SW480 (cell line): ENCODE results near the gene EBNA1BP2.
"Not testable (repeated sequence)": the region's sequence is repeated elsewhere in the genome, so short reads cannot be mapped to it uniquely, and the experiment has no call there.

Experiments used
- DNase-seq: peaks from one replicate; pipeline ENCODE4 v3.0.0-alpha.2; 2016; ENCODE audit warnings: low spot score

Gene EBNA1BP2, protein sequence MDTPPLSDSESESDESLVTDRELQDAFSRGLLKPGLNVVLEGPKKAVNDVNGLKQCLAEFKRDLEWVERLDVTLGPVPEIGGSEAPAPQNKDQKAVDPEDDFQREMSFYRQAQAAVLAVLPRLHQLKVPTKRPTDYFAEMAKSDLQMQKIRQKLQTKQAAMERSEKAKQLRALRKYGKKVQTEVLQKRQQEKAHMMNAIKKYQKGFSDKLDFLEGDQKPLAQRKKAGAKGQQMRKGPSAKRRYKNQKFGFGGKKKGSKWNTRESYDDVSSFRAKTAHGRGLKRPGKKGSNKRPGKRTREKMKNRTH

DNA sequence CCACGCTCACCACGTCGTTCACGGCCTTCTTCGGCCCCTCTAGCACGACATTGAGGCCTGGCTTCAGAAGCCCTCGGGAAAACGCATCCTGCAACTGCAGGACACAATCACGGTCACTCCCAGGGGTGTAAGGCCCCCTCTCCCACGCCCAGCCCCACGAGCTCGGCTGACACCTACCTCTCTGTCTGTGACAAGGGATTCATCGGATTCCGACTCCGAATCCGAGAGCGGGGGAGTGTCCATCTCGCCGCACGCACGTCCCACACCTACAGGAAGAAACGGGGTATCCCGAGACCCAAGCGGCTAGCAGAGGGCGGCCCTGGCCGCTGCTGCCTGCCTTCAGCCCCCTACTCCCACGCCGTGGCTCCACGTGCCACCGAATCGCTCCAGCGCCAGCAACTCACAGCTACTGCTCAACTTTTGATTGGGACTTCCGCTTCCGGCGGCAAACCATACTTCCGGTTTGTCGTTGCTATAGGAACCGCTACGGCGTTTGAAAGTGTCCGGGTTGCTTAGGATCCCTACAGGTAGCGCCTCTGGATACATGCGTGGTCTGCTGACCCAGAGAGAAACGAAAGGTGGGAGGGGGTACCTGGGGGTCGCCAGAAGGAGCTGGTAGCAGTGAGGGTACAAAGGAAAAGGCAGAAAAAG, at the start of gene EBNA1BP2, which contains the start of gene CFAP57:
Gene EBNA1BP2, minus strand, starts transcription at position 415 of the 651 bp plus-strand sequence. Its CDS starts 172 bp downstream, at position 243.
Gene CFAP57, plus strand, starts transcription at position 455 of the 651 bp plus-strand sequence. CDS start 424 bp downstream, outside the sequence.
- peak; percentile 92 for DNase-seq

DNA sequence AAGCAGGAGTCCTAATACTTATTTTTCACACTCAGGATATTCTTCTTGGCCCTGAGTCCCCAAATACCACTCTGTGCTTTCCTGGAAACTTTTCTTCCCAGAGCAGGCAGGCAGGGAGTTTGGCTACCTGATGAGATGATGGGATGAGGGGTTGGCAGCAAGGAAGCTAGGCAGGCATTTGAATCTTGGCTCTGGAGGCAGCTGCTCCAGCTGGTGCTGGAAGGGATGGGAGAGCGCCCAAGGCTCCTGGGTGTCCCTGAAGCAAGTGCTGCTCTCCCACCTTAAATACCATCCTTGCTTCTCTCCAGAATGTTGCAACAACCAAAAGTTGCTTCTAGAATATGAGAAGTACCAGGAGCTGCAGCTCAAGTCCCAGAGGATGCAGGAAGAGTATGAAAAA, 49.7 kb upstream of the EBNA1BP2 start:
- DNase-seq = no peak

DNA sequence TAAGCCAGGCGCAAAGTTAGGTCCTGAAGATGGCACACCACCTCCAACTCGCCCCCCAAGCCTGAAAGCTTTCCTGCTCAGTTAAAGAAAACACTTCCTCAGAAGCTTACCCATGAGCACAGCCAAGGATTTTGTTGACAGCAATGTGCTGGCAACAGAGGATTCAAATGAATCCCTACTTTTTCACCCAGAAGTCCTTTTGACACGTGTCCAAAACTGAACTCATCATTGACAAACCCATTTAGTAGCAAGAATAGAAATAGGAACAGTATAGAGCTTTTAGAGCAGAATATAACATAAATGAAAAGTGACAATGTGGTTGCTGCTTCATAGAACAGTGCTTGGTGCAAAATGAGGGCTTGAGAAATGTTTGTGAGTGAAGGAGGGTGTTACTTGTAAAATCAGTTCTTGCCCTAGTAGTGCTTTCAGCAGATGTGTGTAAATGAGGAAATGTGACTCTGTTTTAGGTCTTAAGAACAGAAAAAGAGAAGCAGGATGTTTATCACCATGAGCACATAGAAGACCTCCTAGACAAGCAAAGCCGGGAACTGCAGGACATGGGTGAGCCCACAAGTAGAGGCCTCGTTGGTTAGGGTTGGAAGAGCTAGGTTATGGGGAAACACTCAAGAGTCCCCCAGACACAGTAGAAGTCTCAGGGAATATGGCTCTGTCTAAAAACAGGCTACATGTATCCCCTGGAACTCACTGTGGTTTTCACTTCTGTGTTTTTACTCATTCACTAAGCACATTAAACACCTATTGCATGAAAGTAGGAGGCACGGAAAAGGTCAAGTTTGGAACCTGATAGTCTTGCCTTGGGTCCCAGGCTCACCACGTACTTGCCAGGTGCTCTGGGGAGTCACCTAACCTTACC, 49.1 kb upstream of the EBNA1BP2 start:
- DNase-seq = no peak

DNA sequence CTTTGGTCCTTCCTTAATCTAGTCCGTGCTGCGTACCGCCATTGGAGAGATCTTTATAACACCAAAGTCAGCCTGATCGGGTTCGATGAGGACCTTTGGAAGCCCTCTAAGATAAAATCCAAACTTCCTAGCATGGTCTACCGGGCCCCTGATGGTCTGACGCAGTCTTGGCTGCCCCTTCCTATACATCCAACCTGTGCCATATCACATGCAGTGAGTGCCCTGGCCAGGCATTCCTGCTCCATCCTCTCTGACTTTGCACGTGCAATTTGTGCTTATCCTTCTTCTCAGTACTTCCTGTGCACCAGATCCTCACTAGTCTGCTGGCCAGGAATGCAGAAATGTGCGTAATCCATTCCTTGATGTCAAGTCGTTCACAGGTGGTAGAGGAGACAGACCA, 45.7 kb upstream of the EBNA1BP2 start:
- no peak for DNase-seq

DNA sequence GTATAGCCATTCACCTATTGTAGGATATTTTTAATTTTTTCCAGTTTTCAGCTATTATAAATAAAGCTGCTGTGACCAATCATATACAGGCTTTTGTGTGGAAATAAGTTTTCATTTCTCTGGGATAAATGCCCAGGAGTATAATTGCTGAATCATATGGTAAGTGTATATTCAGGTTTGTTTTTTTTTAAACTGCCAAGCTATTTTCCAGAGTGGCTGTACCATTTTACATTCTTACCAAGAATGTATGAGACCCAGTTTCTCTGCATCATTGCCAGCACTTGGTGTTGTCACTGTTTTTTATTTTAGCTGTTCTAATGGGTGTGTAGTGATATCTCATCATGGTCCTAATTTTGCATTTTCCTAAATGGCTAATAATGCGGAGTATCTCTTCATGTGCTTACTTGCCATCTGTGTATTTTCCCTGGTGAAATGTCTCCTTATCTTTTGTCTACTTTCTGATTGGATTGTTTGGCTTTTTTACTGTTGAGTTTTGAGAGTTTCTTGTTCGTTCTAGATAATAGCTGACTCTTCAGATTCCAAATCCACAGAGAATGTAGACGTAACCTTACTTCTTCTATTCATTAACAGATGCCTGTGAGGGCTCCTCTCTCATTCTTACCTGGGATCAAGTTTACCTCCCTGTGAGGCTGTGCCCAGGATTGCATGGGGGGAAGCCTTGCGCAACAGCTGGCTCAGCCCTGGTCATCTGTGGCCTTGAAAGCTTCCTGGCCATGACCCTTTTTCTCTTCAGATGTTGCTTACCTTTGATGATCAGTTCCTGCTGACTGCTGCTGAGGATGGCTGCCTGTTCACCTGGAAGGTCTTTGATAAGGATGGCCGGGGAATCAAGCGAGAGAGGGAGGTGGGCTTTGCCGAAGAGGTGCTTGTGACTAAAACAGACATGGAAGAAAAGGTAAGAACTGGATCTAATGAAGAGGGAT, 42.7 kb upstream of the EBNA1BP2 start:
- DNase-seq = no peak

DNA sequence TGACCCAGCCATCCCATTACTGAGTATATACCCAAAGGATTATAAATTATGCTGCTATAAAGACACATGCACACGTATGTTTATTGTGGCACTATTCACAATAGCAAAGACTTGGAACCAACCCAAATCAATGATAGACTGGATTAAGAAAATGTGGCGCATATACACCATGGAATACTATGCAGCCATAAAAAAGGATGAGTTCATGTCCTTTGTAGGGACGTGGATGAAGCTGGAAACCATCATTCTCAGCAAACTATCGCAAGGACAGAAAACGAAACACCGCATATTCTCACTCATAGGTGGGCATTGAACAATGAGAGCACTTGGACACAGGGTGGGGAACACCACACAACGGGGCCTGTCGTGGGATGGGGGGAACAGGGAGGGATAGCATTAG, 36.2 kb upstream of the EBNA1BP2 start:
- not testable (repeated sequence) for DNase-seq

DNA sequence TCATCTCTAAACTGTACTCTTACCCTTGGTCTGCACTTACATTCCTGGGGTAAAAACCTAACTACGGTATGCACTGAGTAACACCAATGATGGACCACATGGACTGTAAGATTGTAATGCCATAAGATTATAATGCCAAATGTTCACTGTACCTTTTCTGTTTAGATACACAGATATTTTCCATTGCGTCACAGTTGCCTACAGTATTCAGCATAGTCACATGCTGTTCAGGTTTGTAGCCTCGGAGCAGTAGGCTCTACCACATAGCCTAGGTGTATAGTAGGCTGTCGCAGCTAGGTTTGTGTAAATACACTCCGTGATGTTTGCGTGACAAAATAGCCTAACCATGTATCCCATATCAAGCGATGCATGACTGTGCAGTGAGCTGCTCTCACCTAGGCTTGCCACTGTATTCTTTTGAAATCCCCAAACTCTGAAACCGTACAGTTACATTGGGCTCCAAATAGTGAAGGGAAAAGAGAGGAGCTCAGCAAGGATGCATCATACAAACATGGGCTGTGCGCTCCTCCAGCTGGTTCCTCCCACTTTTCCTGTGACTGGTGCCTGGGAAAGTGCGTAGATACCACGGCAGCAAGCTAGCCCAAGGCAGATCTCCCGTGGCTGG, 35.3 kb upstream of the EBNA1BP2 start:
- DNase-seq = peak; percentile 17

DNA sequence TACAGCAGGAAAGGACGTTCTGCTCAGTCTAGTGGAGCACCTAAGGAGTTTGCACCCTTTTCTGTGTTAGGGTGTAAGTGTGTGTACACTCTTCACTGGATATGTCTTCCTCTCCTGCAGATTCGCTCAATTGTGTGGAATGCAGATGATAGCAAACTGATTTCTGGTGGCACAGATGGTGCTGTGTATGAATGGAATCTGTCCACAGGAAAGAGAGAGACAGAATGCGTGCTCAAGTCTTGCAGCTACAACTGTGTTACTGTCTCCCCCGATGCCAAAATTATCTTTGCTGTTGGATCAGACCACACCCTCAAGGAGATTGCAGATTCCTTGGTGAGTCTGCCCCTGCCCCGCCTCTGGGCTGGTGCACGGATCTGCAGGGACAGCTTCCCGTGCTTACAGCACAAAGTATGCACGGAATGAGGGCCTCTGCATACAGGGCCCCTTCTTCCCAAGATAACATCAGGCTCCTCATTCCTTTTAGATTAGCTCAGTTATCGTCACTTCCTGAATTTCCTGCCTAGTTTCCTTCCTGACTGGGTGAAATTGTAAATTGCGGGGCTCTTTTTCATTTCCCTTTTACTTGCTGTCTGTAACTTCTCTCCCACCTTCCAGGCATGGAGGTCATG, 34.6 kb upstream of the EBNA1BP2 start:
- DNase-seq = peak; percentile 86

DNA sequence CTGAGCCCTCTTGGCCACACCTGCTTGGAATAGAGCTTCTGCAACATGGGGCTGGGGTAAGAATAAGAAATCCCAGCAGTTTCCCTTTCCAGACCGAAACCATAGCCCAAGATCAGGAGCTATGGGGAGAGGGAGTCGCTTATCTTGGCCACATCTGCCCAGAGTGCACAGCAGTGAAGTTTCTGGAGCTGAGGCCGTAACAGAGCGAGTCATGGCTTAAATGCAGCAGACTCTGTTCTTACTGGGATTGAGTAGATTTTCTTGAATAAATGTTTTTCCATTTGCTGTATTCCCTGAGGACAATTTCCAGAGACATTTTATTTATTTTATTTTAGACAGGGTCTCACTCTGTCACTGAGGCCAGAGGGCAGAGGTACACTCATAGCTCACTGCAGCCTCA, 33.6 kb upstream of the EBNA1BP2 start:
- DNase-seq = peak; percentile 15

DNA sequence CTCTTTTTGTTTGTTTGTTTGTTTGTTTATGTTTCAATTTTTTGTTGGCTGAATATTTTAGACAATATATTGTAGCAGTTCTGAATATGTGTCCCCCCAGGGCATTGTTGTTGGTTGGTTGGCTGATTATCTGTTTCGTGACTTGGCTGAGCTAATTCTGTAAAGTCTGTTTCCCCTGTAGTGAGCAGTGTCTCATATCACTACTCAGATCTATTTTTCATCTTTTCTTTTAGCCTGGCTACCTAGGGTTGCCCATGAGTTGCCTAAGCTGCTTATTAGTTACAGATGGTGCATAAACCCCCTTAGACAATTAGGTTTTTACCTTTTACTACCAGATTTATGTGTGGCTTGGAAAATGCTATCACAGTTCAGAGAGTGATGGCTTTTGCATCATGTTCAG, 32.3 kb upstream of the EBNA1BP2 start:
- DNase-seq = no peak

DNA sequence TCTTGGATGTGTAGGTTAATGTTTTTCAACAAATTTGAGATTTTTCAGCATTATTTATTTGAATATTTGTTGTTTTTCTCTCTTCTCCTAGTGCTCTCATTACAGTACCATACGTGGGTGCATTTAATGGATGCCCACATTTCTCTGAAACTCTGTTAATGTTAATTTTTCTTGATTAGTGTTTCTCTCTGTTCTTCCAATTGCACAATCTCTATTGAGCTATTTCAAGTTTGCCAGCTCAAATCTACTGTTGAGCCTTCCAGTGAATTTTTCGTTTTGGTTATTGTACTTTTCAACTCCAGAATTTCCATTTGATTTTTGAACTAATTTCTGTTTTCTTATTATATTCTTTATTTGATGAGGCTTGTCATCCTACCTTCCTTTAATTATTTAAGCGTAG, 31.8 kb upstream of the EBNA1BP2 start:
- no peak for DNase-seq

DNA sequence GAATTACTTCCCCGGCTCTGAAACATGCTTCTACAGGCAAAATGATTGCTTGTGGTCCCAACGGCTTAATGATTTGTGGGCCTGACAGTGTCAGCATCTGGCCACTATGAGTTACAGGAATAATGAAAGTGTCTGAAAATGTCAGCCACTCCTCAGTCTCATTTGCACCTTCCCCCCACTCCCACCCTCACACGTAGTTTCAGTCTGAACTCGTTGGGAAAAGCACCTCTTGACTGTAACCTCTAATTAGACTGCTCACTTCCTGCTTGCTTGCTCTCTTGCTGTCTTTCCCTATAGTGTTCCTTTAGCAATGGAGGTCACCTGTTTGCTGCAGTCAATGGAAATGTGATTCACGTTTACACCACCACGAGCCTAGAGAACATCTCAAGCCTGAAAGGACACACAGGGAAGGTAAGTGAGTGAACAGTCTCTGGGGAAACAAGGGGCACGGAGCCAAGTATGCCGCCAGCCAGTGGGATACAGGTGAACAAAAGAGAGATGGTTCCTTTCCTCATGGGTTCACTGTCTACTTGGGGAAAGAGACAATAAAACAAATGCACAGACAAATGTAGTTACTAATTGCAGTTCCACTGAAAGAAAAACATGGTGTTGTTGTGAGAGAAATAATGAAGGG, 27.1 kb upstream of the EBNA1BP2 start:
- no peak for DNase-seq

DNA sequence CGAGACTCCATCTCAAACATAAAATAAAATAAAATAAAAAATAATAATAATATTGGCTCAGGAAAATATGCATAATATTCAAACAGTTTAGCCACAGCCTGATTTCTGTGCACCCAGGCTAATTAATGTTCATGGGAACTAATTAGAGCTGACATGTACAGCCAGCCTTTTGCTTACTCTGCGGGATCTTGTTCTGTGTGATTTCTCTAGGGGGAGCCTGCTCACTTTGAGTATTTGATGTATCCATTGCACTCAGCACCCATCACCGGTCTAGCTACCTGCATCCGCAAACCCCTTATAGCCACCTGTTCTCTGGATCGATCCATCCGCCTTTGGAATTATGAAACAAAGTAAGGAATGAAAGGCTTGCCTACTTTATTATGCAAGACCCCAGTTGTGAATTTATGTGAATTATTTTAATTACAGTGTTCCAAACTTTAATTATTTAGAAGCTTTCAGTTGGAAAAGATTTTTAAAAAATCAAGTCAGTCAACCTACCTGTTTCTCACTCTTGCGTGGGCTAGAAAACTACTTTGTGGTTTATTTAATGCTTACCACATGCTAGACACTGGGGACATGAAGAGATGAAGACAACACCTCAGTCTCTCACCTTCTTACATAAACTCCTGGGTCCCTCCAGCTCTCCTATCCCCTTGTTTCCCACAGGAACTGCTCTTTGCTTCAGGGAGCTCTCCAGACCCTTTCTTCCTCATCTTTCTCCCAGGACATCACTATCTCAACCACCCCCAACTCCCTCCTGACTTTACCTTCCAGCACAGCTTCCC, 25.4 kb upstream of the EBNA1BP2 start:
- DNase-seq = no peak

DNA sequence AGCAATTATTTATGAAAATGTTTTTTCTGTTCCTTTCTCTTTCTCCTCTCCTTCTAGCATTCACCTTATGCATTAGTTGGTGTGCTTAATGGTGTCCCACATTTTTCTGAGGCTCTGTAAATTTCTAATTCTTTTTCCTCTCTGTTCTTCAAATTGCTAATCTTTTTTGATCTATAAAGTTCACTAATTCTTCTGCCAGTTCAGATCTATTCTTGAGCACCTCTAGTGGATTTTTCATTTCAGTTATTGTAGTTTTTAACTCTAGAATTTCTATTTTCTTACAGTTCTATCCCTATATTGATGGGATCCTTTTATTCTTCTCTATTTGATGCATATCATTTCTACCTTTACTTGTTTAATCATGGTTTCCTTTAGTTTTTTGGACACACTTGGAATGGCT, 22.4 kb upstream of the EBNA1BP2 start:
- DNase-seq = no peak

DNA sequence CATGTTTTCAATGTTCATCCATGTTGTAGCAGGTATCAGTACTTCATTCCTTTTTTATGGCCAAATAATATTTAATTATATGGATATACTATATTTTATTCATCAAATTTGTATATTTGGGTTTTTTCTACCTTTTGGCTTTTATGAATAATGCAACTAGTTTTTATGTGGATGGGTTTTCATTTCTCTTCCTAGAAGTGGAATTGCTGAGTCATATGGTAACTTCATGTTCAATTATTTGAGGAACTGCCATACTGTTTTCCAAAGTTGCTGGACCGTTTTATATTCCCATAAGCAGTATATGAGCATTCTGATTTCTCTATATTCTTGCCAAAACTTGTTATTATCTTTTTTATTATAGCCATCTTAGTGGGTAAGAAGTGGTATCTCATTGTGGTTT, 16.0 kb upstream of the EBNA1BP2 start:
- DNase-seq = no peak

DNA sequence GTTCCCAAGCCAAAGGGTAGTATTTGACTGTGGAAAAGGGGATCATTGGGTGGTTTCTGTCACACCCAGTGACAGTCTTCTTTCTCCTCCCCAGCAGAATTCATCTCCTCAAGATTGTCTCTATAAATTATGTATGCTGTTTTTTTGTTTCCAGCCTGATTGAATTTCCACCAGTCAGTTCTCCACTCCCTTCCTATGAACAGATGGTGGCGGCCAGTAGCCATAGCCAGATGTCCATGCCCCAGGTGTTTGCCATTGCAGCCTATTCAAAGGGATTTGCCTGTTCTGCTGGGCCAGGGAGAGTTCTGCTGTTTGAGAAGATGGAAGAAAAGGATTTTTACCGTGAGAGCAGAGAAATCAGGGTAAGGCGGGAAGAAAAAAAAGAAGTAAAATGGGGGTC, 12.9 kb upstream of the EBNA1BP2 start:
- DNase-seq = no peak

DNA sequence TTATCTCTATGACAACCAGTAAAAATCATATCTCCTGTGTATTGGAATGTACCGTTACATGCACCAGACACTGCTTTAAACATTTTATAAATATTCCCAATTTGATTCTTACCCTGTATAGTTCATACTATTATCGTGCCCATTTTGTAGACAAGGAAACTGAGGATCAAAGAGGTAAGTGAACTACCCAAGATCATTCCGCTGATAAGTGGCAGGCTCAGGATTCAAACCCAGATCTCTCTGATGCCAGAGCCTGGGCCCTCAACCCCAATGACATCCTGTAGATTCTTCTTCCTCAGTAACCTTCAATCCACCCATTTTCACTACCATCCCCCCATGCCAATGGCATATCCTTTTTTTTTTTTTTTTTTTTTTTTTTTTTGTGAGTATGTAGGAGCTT, 12.3 kb upstream of the EBNA1BP2 start:
- DNase-seq = no peak

DNA sequence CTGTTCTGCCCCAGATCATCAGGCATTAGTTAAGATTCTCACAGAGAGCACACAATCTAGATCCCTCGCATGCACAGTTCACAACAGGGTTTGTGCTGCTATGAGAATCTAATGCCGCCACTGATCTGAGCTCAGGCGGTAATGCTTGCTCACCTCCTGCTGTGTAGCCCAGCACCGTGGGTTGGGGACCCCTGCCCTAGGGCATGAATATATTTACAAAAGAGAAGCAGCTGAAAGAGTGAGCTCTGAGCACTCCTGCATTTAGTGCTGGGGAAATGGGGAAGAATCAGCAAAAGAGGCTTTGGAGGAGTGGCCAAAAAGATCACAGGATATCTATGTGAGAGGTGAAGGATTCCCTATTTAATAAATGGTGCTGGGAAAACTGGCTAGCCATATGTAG, 5.6 kb upstream of the EBNA1BP2 start:
- DNase-seq = no peak

DNA sequence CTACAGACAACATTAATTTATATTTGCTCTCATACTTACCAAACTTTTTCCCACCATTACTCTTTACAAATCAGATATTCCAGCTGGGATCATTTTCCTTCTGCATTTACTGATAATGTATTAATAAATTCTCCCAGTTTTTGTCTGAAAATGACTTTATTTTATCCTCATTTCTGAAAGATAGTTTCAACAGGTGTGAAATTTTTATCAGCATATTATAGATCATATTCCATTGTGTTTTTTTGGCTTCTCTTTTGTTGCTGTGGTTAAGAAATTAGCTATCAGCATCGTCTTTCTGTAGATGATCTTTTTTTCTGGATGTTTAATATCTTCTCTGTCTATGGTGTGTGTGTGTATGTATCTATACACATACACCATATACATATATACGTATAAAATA, 2.8 kb upstream of the EBNA1BP2 start:
- DNase-seq = no peak
